ENCODE results near the gene C5AR2.
"Not testable (repeated sequence)": the region's sequence is repeated elsewhere in the genome, so short reads cannot be mapped to it uniquely, and the experiment has no call there.

Gene C5AR2

DNA sequence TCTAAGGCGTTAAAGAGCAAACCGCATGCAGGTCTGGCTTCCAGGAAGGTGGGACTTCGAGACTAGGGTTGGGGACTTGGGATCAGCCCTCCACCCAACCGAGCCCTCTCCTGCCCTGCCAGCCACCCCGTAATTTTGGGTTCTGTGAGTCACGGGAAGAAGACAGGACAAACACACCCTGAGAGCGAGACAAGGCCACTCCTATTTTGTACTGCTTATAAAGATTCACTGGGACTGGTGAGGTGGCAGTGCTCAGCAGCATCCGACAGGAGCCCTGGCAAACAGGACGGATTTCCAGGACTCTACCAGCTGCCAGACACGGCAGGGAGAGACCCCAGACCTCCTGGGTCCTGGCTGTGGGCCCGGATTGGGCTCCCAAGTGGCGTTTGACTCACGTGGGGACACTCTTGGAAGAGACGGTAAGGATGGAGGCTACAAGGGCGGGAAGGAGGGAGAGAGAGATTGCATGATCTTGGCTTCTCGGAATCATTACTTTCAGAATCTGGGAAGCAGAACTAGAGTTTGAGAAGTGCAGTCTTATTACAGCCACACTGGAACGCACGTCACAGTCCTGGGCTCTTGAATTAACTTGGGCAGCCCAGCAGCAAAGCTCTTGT is at the start of gene C5AR2:
TSS of gene C5AR2 (plus strand) at position 245 of the 617 bp plus-strand sequence. CDS start 8,625 bp downstream, outside the sequence.
- no peak for DNase-seq (ENCODE audit: low spot score)

DNA sequence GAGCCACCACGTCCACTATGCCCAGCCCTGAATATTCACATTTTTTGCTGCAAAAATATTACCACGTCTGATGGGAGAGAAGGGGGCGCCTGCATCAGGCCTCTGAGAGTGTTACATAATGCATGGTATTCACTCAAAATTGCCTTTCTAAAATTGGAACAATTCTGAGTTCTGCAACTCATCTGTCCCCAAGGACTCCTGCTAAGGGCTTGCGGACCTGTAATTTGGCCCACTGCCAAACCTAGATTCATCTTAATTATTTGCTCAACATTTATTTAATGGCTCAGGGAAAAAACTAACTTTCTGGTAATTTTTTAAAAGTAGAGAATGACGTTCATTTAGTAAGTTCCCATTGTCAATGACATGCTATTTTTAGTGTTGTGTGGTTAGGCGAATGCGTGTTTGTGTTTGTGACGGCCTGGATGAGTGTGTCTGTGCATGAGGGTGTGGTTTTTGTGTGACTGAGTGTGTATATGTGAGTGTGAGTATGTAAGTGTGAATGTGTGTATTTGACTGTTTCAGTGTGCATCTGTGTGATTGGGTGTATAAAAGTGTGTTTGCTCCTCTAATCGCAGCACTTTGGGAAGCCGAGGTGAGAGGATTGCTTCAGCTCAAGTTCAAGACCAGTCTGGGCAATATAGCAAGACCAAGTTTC is 48.4 kb upstream of the C5AR2 start:
- DNase-seq (ENCODE audit: low spot score) = no peak

DNA sequence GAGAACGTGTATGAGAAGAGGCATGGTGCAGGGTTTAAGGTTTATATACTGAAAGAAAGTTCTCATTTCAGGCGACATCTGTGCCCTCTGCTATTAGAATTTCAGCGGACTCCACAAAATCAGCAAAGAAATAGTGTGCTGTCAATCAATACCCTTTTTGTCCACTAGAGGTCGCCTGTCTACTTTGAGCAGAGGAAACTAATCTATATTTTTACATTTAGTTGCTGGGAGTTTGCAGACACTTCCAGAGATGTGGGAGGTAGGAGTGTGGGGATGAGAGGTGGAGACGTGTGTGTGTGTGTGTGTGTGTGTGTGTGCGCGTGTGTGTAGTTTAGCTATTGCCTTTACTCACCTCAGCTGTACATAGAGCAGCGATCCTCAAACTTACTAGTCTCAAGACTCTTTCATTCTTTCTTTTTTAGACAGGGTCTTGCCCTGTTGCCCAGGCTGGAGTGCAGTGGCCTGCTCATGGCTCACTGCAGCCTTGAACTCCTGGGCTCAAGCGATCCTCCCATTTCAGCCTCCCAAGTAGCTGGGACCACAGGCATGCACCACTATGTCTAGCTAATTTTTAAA is 47.6 kb upstream of the C5AR2 start:
- peak; percentile 40 for DNase-seq (ENCODE audit: low spot score)

DNA sequence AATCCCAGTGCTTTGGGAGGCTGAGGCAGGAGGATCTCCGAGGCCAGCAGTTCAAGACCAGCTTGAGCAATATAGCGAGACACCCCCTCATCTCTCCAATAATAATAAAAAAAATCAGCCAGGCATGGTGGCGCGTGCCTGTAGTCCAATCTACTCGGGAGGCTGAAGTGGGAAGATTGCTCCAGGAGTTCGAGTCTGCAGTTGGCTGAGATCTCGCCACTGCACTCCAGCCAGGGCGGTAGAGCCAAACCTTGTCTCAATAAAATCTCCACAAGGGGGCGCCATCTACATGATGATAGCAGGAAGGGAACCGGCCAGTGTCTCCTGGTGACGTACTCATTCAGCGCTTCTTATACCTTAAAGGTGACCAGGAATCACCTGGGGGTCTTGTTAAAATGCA is 35.9 kb upstream of the C5AR2 start:
- peak; percentile 75 for DNase-seq (ENCODE audit: low spot score)

DNA sequence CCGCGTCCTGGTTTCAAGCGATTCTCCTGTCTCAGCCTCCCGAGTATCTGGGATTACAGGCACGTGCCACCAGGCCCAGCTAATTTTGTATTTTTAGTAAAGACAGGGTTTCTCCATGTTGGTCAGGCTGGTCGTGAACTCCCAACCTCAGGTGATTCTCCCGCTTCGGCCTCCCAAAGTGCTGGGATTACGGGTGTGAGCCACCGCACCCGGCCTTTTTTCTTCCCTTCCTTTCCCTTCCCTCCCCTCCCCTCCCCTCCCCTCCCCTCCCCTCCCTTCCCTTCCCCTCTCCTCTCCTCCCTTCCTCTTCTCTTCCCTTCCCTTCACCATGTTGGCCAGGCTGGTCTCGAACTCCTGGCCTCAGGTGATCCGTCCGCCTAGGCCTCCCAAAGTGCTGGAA is 31.1 kb upstream of the C5AR2 start:
- not testable (repeated sequence) for DNase-seq (ENCODE audit: low spot score)

DNA sequence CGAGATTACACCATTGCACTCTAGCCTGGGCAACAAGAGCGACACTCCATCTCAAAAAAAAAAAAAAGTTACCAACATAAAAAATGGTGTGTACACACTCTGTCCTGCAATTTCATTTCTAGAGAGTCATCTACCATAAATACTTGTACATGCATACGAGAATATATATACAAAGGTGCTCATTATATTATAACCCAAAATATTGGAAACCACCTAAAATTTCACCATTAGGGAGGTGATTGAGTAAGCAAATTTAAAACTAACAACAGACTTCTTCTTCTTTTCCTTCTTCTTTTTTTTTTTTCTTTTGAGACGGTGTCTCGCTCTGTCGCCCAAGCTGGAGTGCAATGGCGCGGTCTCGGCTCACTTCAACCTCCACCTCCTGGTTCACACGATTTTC is 29.7 kb upstream of the C5AR2 start:
- DNase-seq (ENCODE audit: low spot score) = no peak

DNA sequence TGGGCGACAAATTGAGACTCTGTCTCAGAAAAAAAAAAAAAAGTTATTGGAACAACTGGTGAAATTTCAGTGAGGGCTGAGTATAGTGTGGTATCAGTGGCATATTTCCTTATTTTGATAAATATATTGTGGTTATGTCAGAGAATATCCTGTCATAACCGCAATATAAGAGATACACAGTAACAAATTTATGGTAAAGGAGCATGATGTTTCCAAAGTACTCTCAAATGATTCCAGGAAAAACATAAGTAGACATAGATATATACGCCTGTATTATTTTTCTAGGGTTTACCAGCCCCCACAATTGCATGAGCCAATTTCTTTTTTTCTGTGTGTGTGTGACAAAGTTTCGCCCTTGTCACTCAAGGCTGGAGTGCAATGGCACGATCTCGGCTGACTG is 28.0 kb upstream of the C5AR2 start:
- DNase-seq (ENCODE audit: low spot score) = no peak

DNA sequence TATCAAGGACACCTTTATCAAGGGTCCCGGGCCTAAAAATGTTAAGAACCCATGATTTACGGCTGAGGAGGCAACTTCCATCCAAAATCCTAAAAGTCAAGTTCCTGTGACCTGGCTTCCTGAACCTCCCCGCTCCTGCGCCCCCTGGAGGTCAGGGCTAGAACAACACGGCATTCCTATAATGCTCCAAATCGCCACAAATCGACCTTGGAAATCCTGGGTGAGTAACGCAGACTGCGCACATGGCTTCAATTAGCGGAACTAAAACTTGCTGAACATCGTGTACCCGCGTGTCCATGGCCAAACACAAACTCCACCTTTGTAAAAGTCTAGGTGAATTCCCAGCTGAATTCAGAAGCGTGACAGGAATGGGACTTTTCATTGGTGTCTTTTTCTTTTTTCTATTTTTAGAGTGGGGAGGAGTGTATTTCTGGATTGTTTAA is 26.6 kb upstream of the C5AR2 start:
- DNase-seq (ENCODE audit: low spot score) = peak; percentile 60

DNA sequence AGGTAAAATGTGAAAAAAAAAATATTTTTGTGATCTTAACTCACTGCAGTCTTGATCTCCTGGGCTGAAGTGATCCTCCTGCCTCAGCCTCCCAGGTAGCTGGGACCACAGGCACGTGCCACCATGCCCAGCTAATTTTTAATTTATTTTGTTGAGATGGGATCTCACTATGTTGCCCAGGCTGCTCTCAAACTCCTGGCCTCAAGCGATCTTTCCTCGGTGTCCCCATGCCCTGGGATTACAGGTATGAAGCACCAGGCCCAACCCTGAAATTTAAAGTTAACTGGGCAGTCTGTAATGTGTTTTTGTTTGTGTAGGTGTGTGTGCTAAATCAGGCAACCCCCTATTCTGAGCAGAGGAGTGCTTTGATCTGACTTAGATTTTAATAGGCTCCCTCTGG is 25.7 kb upstream of the C5AR2 start:
- no peak for DNase-seq (ENCODE audit: low spot score)

DNA sequence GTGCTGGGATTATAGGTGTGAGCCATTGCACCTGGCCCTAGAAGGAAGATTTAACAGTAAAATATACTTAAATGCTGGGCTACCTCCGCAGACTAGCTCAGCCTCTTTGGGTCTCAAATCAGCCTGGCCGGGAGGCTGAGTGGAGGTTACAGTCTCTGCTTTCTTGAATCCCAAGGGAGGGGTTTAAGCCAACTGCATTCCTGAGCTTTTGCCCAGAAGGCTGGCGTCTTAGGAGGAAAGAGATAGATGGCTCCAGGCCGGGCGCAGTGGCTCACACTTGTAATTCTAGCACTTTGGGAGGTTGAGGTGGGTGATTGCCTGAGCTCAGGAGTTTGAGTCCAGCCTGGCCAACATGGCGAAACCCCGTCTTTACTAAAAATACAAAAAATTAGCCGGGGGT is 22.9 kb upstream of the C5AR2 start:
- DNase-seq (ENCODE audit: low spot score) = no peak

DNA sequence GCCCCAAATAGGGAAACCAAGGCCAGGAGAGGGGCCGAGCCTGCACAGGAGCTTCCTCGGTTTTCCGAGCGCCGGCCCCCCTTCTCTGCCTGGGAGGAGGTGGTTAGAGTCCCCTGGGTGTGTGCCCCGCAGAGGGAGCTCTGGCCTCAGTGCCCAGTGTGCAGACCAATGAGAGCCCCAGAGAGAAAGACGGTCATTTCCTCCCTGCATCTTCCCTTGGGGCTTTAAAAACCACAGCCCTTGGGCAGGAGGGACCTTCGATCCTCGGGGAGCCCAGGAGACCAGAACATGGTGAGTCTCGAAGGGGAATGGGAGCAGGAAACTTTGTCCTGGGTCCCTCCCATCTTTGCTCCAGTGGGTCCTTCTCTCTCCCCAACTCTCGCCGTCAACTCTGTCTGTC is 22.4 kb upstream of the C5AR2 start, which contains the start of gene C5AR1:
TSS of gene C5AR1 (plus strand) at position 254 of the 400 bp plus-strand sequence. CDS start at position 289, 35 bp downstream.
- DNase-seq (ENCODE audit: low spot score) = no peak

DNA sequence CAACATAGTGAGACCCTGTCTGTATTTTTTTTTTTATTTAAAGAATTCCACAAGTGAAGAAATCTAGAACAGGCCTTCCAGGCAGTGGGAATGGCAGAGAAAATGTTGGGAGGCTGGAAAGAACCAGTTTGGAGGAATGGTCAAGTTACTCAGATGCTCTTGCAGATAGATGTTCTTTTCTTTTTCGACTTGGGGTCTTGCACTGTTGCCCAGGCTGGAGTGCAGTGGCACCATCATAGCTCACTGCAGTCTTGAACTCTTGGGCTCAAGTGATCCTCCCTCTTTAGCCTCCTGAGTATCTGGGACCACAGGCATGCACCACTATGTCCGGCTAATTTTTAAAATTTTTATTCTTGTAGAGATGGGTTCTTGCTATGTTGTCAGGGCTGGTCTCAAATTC is 21.7 kb upstream of the C5AR2 start:
- no peak for DNase-seq (ENCODE audit: low spot score)

DNA sequence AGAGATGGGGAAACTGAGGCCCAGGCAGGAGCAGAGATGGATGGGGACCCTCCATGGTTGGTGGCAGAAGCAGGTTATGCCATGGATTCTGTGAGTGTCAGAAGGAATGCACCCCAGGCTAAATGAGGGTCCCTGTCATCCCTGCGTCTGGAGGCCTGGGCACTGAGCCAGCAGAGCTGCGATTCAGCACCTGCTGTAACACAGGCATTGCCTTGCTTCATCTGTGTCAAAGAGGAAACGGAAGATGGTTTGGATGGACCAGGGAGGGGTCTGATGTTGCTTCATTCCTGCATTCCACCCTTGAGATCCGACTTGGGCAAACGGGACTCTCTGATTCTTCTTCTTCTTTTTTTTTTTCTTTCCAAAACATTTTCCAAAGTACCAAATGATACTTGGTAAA is 21.2 kb upstream of the C5AR2 start:
- no peak for DNase-seq (ENCODE audit: low spot score)

DNA sequence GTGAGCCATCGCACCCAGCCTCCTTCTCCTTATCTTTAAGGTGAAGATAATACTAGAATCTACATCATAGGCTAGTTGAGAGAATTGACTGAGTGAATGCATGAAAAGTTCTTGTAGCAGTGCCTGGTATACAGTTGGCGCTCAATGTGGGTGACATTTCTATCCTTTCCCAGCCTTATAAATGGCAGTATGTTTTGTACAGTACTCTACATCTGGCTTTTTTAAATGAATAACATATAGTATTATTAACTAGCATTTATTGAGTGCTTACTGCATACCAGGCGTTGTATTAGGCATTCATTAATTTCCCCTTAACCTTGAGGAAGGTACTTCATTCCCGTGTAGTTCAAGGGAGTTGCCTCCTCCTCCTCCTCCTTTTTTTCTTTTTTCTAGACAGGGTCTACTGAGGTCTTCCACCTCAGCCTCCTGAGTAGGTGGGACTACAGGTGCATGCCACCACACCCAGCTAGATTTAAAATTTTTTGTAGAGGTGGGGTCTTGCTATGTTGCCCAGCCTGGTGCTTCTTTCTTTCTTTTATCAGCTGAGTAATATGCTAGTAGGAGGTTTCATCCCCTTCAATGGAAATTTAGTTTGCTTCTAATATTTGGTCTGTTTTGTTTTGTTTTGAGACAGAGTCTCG is 19.5 kb upstream of the C5AR2 start:
- DNase-seq (ENCODE audit: low spot score) = no peak

DNA sequence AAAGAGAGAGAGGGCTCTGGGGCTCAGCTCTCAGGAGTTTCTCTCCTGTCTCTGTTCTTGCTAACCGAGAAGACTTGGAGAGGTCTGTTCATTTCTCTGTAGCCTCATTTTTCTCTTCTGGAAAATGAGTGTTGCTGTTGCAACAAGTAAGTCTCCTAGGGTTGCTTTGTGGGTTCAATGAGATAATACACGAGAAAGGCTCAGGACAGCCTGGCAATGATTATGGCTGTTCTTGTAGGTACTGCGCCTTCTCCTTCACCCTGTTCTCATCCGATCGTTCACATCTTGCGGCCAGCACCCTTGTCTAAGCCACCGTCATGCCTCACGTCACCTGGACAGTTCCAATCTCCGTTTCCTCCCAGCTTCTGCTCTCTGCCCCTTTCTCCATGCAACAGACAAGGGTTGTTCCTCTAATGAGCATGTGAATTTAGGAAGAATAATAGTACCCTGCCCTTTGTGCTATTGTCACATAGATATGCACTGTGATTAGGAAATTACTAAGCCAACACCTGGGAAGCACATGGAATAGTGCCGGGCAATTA is 18.1 kb upstream of the C5AR2 start:
- DNase-seq (ENCODE audit: low spot score) = no peak

DNA sequence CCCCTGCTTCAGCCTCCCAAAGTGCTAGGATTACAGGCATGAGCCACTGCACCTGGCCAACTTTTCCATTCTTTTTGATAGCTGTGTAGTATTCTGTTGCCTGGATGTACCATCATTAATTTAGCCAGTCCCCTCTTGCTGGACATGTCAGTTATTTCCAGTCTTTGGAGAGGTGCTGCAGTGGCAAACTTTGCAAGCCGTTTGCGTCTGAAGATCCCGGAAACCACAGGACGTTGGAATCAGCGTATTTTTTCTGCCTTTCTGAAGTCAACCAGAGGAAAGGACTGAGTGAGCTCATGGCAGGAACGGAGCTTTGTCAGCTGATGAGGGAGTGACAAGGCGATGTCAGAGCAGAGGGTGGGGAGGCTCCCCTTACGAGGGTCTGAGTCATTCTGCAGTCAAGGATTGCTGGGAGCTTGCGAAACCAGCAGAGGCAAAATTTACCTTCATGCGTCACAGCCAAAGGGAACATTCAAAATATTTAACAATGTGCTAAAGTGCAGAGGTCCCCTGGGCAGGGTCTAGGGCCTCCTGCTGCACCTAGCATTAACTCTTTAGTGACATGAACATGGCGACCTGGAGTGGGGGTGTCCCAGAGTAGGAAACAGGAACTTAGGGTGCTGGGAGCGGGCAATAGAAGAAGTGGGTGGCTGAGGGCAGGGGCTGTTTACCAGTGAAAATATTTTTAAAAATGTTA is 16.7 kb upstream of the C5AR2 start:
- no peak for DNase-seq (ENCODE audit: low spot score)

DNA sequence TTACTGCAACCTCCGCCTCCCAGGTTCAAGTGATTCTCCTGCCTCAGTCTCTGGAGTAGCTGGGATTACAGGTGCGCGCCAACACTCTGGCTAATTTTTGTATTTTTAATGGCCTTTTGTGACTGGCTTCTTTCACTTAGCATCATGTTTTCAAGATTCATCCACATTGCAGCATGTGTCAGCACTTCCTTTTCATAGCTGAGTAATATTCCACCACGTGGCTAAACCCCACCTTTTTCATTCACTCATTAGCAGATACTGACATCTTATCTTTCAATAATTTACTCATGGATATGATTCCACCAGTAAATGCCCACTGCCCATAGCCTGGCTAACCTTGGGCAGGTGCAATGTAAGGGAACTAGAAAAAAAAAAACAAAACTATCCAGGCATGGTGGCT is 15.5 kb upstream of the C5AR2 start:
- DNase-seq (ENCODE audit: low spot score) = no peak

DNA sequence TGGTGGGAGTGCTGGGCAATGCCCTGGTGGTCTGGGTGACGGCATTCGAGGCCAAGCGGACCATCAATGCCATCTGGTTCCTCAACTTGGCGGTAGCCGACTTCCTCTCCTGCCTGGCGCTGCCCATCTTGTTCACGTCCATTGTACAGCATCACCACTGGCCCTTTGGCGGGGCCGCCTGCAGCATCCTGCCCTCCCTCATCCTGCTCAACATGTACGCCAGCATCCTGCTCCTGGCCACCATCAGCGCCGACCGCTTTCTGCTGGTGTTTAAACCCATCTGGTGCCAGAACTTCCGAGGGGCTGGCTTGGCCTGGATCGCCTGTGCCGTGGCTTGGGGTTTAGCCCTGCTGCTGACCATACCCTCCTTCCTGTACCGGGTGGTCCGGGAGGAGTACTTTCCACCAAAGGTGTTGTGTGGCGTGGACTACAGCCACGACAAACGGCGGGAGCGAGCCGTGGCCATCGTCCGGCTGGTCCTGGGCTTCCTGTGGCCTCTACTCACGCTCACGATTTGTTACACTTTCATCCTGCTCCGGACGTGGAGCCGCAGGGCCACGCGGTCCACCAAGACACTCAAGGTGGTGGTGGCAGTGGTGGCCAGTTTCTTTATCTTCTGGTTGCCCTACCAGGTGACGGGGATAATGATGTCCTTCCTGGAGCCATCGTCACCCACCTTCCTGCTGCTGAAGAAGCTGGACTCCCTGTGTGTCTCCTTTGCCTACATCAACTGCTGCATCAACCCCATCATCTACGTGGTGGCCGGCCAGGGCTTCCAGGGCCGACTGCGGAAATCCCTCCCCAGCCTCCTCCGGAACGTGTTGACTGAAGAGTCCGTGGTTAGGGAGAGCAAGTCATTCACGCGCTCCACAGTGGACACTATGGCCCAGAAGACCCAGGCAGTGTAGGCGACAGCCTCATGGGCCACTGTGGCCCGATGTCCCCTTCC is 11.8 kb upstream of the C5AR2 start:
- DNase-seq (ENCODE audit: low spot score) = no peak

DNA sequence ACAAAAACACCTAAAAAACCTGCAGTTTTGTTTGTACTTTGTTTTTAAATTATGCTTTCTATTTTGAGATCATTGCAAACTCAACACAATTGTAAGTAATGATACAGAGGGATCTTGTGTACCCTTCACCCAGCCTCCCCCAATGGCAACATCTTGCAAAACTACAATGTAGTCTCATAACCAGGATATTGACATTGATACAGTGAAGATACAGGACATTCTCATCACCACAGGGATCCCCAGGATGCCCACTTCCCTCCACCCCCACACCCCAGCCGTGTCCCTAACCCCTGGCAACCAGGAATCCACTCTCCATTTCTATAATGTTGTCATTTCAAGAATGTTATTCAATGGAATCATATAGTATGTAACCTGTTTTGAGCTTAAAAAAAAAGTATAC is 10.3 kb upstream of the C5AR2 start:
- no peak for DNase-seq (ENCODE audit: low spot score)

DNA sequence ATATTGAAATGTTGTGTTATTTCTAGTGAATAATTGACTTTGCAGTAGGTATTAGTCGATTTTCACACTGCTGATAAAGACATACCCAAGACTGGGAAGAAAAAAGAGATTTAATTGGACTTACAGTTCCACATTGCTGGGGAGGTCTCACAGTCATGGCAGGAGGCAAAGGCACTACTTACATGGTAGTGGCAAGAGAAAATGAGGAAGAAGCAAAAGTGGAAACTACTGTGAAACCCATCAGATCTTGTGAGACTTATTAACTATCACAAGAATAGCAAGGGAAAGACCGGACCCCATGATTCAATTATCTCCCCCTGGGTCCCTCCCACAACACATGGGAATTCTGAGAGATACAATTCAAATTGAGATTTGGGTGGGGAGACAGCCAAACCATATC is 9.9 kb upstream of the C5AR2 start:
- DNase-seq (ENCODE audit: low spot score) = no peak

DNA sequence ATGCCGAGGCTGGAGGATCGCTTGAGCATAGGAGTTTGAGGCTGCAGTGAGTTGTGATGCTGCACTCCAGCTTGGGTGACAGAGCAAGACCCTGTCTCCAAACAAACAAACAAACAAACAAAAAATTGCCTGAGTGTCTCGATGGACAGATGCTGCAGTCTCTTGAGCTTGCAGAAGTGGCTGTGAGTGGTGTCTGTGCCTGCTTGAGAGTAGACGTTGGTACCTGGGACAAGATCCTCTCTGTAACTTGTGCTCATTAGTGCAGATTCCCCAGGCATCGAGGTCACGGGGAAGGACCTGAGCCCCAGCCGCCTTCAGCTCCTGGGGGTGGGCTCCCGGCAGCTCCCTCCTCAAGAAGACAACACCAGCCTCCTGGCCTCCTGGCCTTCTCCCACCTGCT is 8.6 kb upstream of the C5AR2 start:
- DNase-seq (ENCODE audit: low spot score) = no peak

All from germinal center (tissue), 1 donor.